ENCODE results near the gene OR4K1.

DNA sequence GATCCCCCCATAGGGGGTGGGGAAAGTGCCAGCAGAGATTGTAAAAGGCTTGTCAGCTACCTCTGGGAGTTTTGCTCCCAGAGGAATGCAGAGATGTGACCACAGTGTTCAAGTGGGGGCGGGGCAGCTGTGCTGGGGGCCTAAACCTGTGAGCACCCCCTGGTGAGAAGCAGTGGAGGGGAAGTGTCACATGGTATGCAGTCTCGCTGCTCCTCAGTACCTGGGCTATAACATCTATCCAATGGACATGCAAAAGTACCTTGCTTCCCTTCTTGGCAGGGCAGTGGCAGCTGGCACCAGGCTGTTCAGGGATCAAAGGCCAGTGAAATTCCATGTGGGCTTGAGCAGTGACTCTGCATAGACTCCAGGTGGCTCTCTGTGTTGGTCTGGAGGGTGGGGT is 35.4 kb upstream of the OR4K1 start:
- no peak for TF ChIP-seq EZH2phosphoT487 (IDR thresholded peaks at IDR 0.05; ENCODE audit: borderline replicate concordance, low read depth, low read length)
- TF ChIP-seq, protein P1, sequence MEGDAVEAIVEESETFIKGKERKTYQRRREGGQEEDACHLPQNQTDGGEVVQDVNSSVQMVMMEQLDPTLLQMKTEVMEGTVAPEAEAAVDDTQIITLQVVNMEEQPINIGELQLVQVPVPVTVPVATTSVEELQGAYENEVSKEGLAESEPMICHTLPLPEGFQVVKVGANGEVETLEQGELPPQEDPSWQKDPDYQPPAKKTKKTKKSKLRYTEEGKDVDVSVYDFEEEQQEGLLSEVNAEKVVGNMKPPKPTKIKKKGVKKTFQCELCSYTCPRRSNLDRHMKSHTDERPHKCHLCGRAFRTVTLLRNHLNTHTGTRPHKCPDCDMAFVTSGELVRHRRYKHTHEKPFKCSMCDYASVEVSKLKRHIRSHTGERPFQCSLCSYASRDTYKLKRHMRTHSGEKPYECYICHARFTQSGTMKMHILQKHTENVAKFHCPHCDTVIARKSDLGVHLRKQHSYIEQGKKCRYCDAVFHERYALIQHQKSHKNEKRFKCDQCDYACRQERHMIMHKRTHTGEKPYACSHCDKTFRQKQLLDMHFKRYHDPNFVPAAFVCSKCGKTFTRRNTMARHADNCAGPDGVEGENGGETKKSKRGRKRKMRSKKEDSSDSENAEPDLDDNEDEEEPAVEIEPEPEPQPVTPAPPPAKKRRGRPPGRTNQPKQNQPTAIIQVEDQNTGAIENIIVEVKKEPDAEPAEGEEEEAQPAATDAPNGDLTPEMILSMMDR (conservative IDR thresholded peaks at IDR 0.05; ENCODE audit: low read length): no peak
